Right hindlimb (tissue), 1 donor: ENCODE results near the gene ASMT.
"Not testable (repeated sequence)": the region's sequence is repeated elsewhere in the genome, so short reads cannot be mapped to it uniquely, and the experiment has no call there.

Experiments
- DNase-seq: peaks from one replicate; pipeline ENCODE4 v3.0.0-alpha.2; 2018

ASMT gene

DNA sequence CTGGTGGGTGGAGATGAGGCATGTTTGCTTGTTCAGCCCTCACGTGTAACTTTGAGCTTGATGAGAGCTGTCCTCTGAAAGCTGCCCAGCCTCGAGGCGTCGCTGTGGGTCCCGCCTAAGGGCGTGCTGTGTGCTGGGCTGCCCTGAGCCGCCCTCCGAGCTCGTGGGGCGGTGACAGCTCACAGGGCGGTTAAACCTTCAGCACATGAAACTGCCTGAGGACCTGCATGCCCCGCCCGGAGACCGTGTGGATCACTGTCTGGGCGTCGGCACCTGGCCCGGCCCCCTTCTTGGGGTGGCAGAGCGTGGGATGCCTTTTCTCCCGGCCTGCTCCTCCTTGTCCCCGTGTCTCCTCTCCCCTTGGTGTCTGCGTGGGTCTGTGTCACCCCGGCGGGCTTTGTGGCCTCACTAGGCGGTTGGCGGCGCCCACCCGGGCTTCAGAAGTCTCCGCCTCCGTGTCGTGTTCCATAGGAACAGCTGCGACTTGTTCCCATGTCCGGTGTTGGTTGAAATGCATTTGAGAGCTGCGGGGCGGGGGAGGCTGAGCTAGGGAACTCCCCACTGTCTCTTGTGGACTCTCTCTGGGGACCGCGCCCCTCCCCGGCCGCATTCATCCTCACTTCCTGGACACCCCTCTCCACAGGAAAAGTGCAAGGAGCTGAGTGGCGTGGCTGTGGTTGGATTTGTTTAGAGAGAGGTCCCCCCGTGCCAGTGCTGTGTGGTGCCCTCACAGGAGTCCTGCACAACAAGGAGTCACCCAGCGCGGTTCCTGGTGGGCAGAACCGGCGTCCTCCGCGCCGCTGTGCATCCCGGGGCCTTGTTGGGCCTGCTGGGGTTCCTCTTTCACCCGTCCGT lies 16.6 kb upstream of the ASMT start:
- no peak for DNase-seq

DNA sequence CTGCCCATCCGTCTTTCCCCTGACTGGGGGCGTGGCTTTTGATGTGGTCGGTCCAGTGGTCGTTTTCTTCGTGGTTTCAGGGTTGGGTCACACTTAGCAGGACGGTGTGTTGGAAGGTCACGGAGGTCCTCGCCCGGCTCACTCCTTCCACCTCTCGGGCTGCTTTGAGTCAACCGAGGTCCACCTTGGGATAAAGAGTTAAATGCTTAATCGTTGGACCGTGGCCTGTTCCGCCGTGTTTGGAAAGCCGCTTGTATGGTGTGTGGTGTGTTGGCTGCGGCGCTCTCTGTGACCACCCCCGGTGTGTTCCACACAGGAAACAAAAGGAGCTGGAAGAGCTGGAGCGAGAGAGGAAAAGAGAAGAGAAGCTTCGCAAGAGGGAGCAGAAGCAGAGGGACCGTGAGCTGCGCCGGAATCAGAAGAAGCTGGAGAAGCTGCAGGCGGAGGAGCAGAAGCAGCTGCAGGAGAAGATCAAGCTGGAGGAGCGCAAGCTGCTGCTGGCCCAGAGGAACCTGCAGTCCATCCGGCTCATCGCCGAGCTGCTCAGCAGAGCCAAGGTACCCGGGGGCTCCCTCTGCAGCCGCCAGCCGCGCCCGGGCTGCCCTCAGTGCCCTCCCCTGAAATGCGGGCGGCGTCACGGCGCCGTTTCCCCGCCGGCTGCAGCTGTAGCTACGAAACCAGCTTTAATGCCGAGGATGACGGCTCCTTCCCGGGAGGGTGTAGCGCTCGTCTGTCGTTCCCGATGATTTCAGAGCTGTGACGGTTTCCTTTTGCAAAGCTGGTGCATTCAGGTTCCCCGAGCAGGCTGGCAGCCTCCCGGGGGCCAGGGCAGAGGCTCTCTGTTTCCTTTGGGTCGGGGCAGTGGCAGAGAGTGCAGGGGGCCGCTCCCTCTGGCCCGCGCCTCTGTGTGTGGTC lies 15.7 kb upstream of the ASMT start:
- no peak for DNase-seq

DNA sequence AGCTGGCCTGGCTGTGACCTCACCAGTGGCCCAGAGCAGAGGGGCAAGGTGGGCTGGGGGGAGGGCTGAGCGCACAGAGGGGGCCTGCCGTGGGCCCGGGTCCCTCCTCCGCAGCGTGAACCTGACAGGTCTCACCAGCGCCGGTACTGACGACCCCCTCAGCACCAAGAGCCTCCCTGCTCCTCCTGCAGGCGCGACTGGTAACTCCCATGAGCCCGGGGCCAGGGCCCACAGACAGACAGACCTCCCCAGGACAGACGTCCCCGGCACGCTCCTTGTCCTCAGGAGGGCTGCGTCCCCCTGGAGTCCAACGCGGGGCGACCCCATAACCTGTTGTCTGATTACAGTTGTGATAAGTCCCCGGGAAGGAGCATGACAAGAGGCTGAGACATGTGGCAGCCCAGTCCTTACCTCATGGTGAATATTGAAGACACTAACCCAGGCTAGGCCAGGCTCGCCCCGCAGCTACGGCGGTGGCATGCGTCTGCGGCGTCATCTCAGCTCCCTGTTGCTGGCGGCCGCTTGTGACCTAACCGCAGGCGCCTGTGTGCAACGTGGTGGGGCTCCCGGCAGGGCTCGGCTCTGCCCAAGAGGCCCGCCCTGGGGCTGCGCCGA lies 15.0 kb upstream of the ASMT start:
- no peak for DNase-seq

DNA sequence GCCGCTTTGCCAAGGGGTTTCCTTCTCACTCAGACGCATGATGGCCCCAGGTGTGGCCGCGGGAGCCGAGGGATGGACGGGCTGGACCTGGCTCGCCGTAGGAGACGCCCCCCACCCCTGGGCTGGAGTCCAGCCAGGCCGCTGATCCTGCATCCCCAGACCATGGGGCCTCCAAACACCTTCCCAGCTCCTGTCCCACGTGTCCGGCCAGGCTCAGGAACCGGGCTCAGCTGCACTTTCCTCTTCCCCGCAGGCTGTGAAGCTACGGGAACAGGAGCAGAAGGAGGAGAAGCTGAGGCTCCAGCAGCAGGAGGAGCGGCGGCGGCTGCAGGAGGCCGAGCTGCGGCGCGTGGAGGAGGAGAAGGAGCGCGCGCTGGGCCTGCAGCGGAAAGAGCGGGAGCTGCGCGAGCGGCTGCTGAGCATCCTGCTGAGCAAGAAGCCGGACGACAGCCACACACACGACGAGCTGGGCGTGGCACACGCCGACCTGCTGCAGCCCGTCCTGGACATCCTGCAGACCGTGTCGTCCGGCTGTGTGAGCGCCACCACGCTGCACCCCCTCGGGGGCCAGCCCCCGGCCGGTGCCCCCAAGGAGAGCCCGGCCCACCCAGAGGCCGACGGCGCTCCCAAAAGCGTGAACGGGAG lies 14.3 kb upstream of the ASMT start:
- no peak for DNase-seq

DNA sequence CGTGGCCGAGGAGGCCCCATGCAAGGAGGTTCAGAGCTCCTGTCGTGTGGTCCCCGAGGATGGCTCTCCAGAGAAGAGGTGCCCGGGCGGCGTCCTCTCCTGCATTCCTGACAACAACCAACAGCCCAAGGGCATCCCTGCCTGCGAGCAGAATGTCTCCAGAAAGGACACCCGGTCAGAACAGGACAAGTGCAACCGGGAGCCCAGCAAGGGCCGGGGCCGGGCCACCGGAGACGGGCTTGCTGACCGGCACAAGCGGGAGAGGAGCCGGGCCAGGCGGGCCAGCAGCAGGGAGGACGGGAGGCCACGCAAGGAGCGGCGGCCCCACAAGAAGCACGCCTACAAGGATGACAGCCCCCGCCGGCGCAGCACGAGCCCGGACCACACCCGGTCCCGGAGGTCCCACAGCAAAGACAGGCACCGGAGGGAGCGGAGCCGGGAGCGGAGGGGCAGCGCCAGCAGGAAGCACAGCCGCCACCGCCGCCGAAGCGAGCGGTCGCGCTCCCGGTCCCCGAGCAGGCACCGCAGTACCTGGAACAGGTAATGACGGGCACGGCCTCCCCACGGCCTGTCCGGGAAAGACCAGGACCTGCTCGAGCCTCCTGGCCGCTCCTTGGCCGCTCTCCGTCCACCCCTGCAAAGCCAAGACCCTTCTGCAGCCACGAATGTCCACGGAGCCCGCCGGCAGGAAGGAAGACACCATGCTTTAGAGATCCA lies 13.7 kb upstream of the ASMT start:
- DNase-seq: no peak

DNA sequence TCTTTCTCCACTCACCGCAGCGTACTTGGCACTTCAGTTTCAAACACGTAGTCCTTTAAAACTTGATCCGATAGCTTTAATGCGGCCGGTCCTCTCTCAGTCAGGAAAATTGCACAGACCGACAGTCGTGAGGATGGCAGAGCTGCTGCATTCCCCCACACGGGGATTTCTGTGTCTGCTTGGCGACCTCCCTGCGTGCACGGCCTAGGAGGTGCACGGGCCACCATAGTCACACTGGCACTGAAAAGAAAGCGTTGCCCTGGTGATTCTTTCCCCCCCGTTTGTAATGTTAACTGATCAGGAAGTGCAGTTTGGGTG lies 13.1 kb upstream of the ASMT start:
- no peak for DNase-seq

DNA sequence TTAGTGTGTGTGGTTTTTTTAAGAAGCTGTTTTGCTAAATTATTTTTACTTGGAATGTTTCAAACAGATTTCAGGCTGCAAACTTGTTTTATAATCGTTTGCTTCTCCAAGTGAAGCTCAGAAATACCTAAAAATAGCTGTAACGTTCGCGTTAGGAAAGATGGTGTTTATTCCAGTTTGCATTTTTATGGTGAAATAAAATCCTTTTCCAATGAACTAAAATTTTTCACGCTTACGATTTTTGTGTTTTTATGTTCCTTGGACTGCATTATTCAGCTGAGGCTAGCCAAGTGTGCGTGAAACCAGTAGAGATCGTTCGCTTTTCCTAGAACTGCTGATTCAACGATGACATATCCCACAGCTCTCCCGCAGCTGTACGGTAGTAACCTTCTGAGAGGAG lies 12.6 kb upstream of the ASMT start:
- DNase-seq: no peak

DNA sequence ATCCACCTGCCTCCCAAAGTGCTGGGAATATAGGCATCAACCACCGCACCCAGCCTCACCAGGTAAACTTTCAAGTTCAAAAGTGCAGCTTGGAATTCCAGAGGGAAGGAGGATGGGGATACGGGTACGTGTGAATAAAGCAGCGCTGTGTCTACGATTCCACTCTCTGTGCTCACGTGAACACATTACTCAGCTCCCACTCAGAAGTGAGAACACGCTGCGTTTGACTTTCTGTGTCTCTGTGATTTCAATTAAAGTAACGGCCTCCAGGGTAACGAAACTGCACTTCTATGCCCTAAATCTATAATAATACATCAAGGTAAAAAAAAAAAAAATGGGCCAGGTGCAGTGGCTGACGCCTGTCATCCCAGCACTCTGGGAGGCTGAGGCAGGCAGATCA lies 8.4 kb upstream of the ASMT start:
- DNase-seq: no peak

DNA sequence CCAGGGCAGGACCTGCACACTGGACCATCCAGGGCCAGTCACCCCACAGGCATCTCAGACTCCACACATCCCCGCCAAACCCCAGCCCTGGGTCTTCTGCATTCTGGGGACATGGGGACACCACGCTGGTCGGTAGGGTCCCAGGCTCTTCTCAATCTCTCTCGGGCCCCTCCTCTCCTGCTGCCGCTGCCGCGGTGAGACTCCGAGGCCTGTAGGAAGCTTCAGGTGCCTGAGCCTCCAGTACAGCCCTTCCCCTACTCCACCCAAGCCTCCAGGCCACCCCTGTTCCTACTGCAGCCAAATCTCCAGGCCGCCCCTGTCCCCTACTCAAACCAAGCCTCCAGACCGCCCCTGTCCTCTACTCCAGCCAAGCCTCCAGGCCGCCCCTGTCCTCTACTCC lies 5.5 kb upstream of the ASMT start:
- DNase-seq: no peak

DNA sequence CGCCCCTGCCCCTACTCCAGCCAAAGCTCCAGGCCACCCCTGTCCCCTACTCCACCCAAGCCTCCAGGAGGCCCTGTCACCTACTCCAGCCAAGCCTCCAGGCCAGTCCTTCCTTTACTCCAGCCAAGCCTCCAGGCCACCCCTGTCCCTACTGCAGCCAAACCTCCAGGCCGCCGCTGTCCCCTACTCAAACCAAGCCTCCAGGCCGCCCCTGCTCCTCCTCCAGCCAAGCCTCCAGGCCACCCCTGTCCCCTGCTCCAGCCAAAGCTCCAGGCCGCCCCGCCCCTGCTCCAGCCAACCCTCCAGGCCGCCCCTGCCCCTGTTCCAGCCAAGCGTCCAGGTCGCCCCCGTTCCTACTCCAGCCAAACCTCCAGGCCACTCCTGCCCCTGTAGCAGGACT lies 5.1 kb upstream of the ASMT start:
- DNase-seq: peak; percentile 54

DNA sequence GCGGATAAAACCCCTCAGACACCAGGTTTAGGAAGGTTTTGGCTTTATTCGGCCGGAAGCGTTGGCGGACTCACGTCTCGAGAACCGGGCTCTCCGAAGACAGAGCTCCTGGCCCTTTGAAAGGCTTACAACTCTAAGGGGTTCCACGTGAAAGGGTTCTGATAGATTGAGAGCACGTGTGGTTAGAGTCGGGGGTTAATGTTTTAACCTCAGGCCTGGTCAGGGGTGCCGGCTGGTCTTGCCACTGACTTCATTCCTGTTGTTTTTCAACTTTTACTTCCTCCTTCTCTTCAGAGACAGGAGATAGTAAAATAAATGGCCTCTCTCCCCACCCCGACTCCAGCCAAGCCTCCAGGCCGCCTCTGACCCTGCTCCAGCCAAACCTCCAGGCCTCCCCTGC lies 4.7 kb upstream of the ASMT start:
- DNase-seq: no peak

DNA sequence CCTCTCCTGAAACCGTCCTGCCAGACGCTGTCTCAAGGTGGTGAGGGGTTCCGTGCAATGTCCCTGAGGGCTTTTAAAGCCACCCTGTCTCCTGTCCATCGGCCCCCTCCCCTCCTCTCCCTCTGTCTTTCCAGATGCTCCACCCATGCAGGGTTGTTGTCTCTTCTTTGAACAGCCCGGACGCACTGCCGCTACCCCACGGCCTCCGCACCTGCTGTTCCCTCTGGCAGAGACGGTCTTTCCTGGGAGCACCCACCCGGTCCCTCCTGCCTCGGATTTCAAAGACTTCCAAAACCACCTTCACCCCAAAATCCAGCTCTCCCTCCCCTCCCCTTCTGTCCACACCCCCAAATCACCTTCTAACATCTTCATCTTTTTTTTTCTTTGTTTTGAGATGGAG lies 4.1 kb upstream of the ASMT start:
- DNase-seq: no peak

DNA sequence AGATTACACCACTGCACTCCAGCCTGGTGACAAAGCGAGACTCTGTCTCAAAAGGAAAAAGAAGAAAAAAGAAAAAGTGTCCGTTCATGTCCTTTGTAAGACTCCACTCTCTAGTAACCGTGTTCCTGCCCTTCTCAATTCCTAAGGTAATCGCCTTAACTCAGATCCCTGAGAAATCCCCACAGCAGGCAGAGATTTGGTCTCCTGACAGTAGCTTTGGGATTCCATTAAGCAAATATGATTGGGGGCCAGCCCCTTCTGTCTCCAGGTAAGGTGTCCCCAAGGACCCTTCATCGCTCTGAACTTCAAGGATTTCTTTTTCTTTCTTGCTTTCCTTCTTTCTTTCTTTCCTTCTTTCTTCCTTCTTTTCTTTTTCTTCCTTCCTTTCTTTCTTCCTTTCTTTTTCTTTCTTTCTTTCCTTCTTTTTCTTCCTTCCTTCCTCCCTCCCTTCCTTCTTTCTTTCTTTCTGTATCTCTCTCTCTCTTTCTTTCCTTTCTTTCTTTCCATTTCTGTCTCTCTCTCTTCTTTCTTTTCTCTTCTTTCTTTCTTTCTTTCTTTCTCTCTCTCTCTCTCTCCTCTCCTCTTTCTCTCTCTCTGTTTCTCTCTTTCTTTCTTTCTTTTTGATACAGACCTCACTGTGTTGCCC lies 2.1 kb upstream of the ASMT start:
- DNase-seq: no peak

DNA sequence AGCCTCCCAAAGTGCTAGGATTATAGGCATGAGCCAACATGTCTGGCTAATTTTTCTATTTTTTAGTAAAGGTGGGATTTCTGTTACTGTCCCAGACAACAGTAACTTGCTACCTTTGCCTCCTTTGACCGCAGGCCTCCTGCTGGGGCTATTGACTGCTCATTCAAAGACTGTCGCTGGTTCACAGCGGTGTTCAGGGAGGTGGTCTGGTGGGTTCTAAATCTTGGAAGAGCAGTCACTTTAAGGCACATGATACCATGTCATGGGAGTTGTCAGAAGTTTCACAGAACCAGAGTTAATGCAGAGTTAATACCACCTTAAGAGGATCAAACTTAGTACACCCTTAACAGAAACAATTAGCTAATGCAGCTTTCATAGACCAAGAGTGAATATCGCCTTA lies 3.8 kb downstream of the ASMT start:
- DNase-seq: no peak

DNA sequence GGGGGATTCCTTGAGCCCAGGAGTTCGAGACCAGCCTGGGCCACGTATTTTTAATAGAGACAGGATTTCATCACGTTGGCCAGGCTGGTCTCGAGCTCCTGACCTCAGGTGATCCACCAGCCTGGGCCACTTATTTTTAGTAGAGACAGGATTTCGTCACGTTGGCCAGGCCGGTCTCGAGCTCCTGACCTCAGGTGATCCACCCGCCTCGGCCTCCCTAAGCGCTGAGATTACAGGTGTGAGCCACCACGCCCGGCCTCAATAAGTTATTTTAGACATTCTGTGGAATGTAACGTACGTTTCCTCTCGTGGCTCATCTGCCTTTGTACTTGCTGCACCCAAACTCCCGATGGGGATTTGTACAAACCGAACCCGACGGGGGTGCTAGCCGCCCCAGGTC lies 8.8 kb downstream of the ASMT start:
- no peak for DNase-seq

DNA sequence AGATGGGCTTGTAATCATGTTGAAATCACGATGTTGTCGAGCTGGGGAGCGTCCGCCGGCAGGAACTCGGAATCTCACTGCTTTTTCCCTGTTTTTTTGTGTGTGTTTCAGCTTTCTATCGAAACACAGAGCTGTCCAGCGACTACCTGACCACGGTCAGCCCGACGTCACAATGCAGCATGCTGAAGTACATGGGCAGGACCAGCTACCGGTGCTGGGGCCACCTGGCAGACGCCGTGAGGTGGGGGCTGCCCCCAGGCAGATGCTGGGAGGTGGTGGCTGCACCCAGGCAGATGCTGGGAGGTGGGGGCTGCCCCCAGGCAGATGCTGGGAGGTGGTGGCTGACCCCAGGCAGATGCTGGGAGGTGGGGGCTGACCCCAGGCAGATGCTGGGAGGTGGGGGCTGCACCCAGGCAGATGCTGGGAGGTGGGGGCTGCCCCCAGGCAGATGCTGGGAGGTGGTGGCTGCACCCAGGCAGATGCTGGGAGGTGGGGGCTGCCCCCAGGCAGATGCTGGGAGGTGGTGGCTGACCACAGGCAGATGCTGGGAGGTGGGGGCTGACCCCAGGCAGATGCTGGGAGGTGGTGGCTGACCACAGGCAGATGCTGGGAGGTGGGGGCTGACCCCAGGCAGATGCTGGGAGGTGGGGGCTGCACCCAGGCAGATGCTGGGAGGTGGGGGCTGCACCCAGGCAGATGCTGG lies 9.4 kb downstream of the ASMT start:
- DNase-seq: not testable (repeated sequence)

DNA sequence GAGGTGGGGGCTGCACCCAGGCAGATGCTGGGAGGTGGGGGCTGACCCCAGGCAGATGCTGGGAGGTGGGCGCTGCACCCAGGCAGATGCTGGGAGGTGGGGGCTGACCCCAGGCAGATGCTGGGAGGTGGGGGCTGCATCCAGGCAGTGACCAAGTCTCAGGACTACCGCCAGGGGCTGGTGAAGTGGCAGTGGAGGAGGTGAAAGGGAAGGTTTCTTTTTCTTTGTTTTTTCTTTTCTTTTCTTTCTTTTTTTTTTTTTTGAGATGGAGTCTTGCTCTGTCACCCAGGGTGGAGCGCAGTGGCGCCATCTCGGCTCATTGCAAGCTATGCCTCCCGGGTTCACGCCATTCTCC lies 10.0 kb downstream of the ASMT start:
- not testable (repeated sequence) for DNase-seq

DNA sequence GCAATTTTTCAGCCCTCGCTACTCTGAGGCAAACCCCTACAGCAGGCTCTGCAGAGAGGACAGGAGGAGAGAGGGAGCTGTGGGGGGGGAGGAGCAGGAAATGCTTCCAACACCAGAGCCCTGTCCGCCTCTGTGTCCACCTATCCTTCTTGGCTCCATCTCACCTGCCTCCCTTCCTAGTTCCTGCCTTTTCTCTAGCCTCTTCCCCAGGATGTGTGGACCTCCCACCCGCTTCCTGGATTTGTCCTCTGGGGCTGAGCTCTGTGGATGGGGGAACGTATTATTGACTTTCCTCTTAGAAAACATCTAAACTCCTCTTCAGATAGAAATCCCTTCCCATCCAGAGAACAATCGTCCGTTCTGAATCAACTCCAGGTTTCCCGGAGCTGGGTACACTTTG lies 14.4 kb downstream of the ASMT start:
- DNase-seq: no peak

DNA sequence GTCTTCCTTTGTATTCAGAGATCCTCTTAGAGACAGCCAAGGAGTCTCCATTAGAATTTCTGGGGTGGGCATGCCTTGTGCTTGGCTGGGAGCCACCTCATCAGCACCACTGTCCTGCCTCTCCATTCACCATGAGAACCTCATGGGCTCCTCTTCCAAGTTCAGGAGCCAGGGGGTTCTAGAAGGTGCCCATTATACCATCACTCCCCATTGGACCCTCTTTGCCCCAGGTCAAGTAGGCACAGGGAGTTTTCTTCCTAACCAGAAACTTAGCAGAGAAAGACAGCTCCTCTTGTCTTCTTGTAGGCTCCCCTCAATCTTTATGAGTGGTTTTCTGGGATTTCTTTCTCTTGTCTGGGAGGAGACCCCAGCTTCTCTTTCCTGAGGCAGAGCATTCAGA lies 31.1 kb downstream of the ASMT start:
- DNase-seq: no peak

DNA sequence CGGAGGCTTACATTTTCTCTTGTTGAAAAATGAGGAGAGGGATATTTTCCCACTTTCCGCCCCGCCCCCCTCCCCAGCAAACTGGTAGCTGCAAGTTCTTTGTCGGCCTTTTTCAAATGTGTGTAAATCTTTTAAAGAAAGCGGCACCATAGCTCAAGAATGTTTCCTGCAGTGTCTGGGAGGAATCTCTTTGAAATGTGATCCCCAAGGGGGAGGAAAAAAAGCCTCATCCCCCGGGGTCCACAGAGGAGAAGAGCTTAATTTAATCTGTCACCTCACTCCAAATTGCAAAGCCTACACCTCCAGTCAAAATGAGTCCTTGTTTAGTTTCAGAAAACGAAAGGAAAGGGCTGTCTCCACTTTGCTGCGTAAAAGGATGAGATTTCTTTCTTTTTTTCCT lies 34.8 kb downstream of the ASMT start:
- no peak for DNase-seq

DNA sequence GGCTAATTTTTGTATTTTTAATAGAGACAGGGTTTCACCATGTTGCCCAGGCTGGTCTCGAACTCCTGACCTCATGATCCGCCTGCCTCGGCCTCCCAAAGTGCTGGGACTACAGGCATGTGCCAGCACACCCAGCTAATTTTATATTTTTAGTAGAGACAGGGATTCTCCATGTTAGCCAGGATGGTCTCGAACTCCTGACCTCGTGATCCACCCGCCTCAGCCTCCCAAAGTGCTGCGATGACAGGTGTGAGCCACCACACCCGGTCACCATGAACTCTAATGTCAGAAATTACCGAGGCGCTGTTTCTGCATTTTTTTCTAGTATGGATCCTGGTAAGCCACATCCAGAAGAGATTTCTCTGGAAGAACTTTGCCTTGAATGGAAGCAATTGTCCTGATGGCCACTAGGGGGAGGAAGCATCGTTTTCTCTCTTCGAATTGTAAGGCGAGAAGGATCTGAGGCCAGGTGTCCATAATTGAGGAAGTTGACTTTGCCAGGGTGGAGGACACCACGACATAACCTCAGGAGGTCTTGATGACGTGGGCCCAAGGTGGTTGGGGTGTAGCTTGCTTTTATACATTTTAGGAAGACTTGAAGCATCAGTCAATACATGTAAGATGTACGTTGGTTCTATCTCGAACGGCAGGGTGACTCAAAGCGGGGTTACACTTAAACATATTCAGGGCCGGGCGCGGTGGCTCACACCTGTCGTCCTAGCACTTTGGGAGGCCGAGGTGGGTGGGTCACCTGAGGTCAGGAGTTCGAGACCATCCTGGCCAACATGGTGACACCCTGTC lies 37.4 kb downstream of the ASMT start:
- DNase-seq: not testable (repeated sequence)
